Stomach (tissue), 9 donors: ENCODE results near the gene ZNF524. TPM values are rescaled to one million over a fixed set of nuclear protein-coding genes. Genes with fewer than 3 reads are reported as not detected.

ENCODE experiments used
- DNase-seq, 2 donors: peaks; one replicate each; pipeline versions ENCODE4 v3.0.0 to v3.0.0-alpha.2; 2013 to 2019
- H3K27ac ChIP-seq, 5 donors: fragments of 200-600 bp in 4 of 5; sonication (generic) in 4 of 5; one replicate each; pipeline ENCODE4 v1.5.1; 2013 to 2019; ENCODE audit warnings: mild to moderate bottlenecking in 1 of 5, moderate library complexity in 1 of 5
- H3K27me3 ChIP-seq, 3 donors: fragments of 200-600 bp; sonication (generic); one replicate each; pipeline ENCODE4 v1.5.1; 2017 to 2019; ENCODE audit warnings: mixed run types in 1 of 3
- H3K36me3 ChIP-seq, 4 donors: fragments of 200-600 bp; sonication (generic); 1 replicate in 3 of 4; 2 replicates in 1 of 4; pipeline ENCODE4 v1.5.1; 2016 to 2019
- H3K4me1 ChIP-seq, 4 donors: fragments of 200-600 bp; sonication (generic); one replicate each; pipeline ENCODE4 v1.5.1; 2016 to 2019
- H3K4me3 ChIP-seq, 4 donors: fragments of 200-600 bp; sonication (generic) in 3 of 4; one replicate each; pipeline ENCODE4 v1.5.1; 2016 to 2019; ENCODE audit warnings: mild to moderate bottlenecking in 1 of 4
- H3K9me3 ChIP-seq, 4 donors: fragments of 200-600 bp; sonication (generic); one replicate each; pipeline ENCODE4 v1.5.1; 2016 to 2019
- CTCF ChIP-seq, 7 experiments: fragments of 450-650 bp in 4 of 7; fragments of 200-600 bp in 3 of 7; sonication (generic) in 3 of 7; IDR thresholded peaks; one replicate each; pipeline ENCODE4 v1.5.1; 2016 to 2019; ENCODE audit warnings: antibody characterized with exemption in 7 of 7, control low read depth in 2 of 7, mild to moderate bottlenecking in 1 of 7
- EP300 ChIP-seq: sonication (generic); formaldehyde crosslinking; IDR thresholded peaks from one replicate; pipeline ENCODE4 v1.6.1; 2017; ENCODE audit warnings: antibody characterized with exemption
- POLR2A ChIP-seq, 4 donors: fragments of 450-650 bp; IDR thresholded peaks; one replicate each; pipeline ENCODE4 v1.6.1; 2016; ENCODE audit warnings: antibody characterized with exemption in 4 of 4, control low read depth in 2 of 4, mild to moderate bottlenecking in 1 of 4, moderate library complexity in 1 of 4
- POLR2AphosphoS5 ChIP-seq, 3 donors: sonication (generic); formaldehyde crosslinking; IDR thresholded peaks; one replicate each; pipeline ENCODE4 v1.6.1; 2016; ENCODE audit warnings: antibody characterized with exemption in 3 of 3
- WGBS, 5 donors: extraction: QIAGEN DNeasy Blood & Tissue Kit in 3 of 5; methylation state at CpG; one replicate each; pipeline versions ENCODE4 v1.1.5 to v1.1.7; 2013 to 2018; 5-methylcytosine and 5-hydroxymethylcytosine counted together
- intact Hi-C: fragments of 100-400 bp; cut with DNase I; formaldehyde crosslinking; loops from one replicate; pipeline ENCODE4 v1.15.1; 2023; ENCODE audit warnings: low total_unique reads
- polyA plus RNA-seq, 3 donors: library from polyadenylated mRNA; stranded (reverse); fragments of 200-250 nt; gene quantifications; one replicate each; pipeline ENCODE4 v1.2.3, GENCODE V29; 2013
- total RNA-seq, 5 donors: library from RNA; depleted of rRNA; stranded (reverse); fragments of >200 nt; gene quantifications; one replicate each; pipeline versions ENCODE4 v1.1.0 to v1.2.3, GENCODE V29; 2014 to 2016
- donor health status: healthy with polysubstance abuse.
- donor health status: Bipolar disorder and iron deficiency.
- donor health status: healthy.

ZNF524 gene
- total and polyA plus RNA-seq, 8 donors = 2.9 to 70.7 (median 53.6) TPM

- H3K27me3 ChIP-seq = peaks cover 0 to 6% (median 0%) of the 10 kb centered on the region in 3 donors
- intact Hi-C loops = no loop called here
- DNase-seq = no peak
- 1 to 2% (median 2%) methylated on average over 25 of the region's 25 CpGs for WGBS, 5 donors
- H3K4me3 ChIP-seq = peak overlapping the region; percentile 74 to 98 (median 97)
- peak overlapping the region; percentile 89 to 97 (median 95) for H3K27ac ChIP-seq
- H3K36me3 ChIP-seq = peaks cover 11 to 24% (median 18%) of the 10 kb centered on the region in 4 donors
- TF ChIP-seq CTCF (IDR thresholded peaks at IDR 0.05) (no peak), POLR2AphosphoS5 (IDR thresholded peaks at IDR 0.05) (no peak), EP300 (no peak), POLR2A (IDR thresholded peaks at IDR 0.05) (no peak)
- peaks cover 43 to 84% (median 81%) of the 10 kb centered on the region in 4 donors for H3K4me1 ChIP-seq
- no peaks in the 10 kb centered on the region for H3K9me3 ChIP-seq
Observed at GRCh38 chr19:55641426-55642152, 41.5 kb downstream of the ZNF524 start.

GRCh38 chr19:55642153-55643002, 42.3 kb downstream of the ZNF524 start:
- Histone ChIP-seq H3K36me3 (peaks cover 11 to 24% (median 18%) of the 10 kb centered on the region in 4 donors), H3K9me3 (no peaks in the 10 kb centered on the region), H3K4me1 (peaks cover 43 to 84% (median 80%) of the 10 kb centered on the region in 4 donors), H3K27ac (peak overlapping the region; percentile 91 to 97 (median 95)), H3K4me3 (peak overlapping the region; percentile 74 to 98 (median 97)), H3K27me3 (peaks cover 0 to 6% (median 0%) of the 10 kb centered on the region in 3 donors)
- no peak for TF ChIP-seq EP300
- TF ChIP-seq POLR2AphosphoS5 (IDR thresholded peaks at IDR 0.05) = peak in 1 of 3 donors; percentile 26
- no peak for TF ChIP-seq POLR2A (IDR thresholded peaks at IDR 0.05)
- no peak for TF ChIP-seq CTCF (IDR thresholded peaks at IDR 0.05)
- intact Hi-C loops = no loop called here
- 1 to 2% (median 1%) methylated on average over 10 to 65 of the region's 65 CpGs for WGBS, 5 donors
- DNase-seq = peak; percentile 39 to 63

- Histone ChIP-seq H3K4me1 (peaks cover 45 to 80% (median 78%) of the 10 kb centered on the region in 4 donors), H3K27me3 (peaks cover 0 to 6% (median 0%) of the 10 kb centered on the region in 3 donors), H3K4me3 (peak within 1 kb of the TSS; percentile 74 to 98 (median 97)), H3K27ac (peak within 1 kb of the TSS; percentile 91 to 97 (median 95)), H3K9me3 (no peaks in the 10 kb centered on the region), H3K36me3 (peaks cover 11 to 19% (median 18%) of the 10 kb centered on the region in 4 donors)
- intact Hi-C loops = no loop called here
- 0 to 2% (median 1%) methylated on average over 41 to 56 of the region's 56 CpGs for WGBS, 5 donors
- peak; percentile 83 to 88 for DNase-seq
- TF ChIP-seq EP300 (no peak), POLR2AphosphoS5 (IDR thresholded peaks at IDR 0.05) (peak; percentile 28 to 78 (median 37)), POLR2A (IDR thresholded peaks at IDR 0.05) (no peak)
Observed at GRCh38 chr19:55643003-55643886, 43.2 kb downstream of the ZNF524 start, which contains the start of gene ZNF581. ZNF581 (plus strand) TSS chr19:55643649; CDS start chr19:55644572, 923 bp downstream.

- 0 to 2% (median 0%) methylated on average over 14 to 15 of the region's 15 CpGs for WGBS, 5 donors
- intact Hi-C loops = no loop called here
Observed at GRCh38 chr19:55643887-55644176, 43.7 kb downstream of the ZNF524 start.

More at GRCh38 chr19:55643887-55644176, 43.7 kb downstream of the ZNF524 start:
- peaks cover 11 to 19% (median 16%) of the 10 kb centered on the region in 4 donors for H3K36me3 ChIP-seq
- H3K4me3 ChIP-seq = peak overlapping the region; percentile 74 to 98 (median 97)
- H3K27ac ChIP-seq = peak overlapping the region; percentile 28 to 97 (median 95)
- H3K9me3 ChIP-seq = no peaks in the 10 kb centered on the region
- TF ChIP-seq POLR2A (IDR thresholded peaks at IDR 0.05) = no peak
- TF ChIP-seq POLR2AphosphoS5 (IDR thresholded peaks at IDR 0.05) = no peak
- TF ChIP-seq CTCF (IDR thresholded peaks at IDR 0.05) = no peak
- no peak for TF ChIP-seq EP300
- H3K4me1 ChIP-seq = peaks cover 47 to 81% (median 79%) of the 10 kb centered on the region in 4 donors
- no peak for DNase-seq
- peaks cover 0 to 6% (median 0%) of the 10 kb centered on the region in 3 donors for H3K27me3 ChIP-seq
